DOHH2 (cell line): ENCODE results near the gene BTG4.

Experiments used
- H3F3A ChIP-seq: fragments of 200-600 bp; sonication (generic), shearing (Covaris generic); 2 replicates; pipeline ENCODE4 v1.6.0; 2016; ENCODE audit warnings: antibody characterized with exemption, mild to moderate bottlenecking; ENCODE audit not compliant: control insufficient read depth, insufficient read depth
- H3K27ac ChIP-seq: fragments of 200-600 bp; sonication (generic); 2 replicates; pipeline ENCODE4 v1.5.1; 2014; ENCODE audit warnings: low read depth, mild to moderate bottlenecking, low read length, moderate library complexity
- H3K27me3 ChIP-seq: fragments of 200-600 bp; sonication (generic); 2 replicates; pipeline ENCODE4 v1.6.1; 2014; ENCODE audit warnings: mild to moderate bottlenecking, low read length, mixed read lengths; ENCODE audit not compliant: control insufficient read depth
- H3K36me3 ChIP-seq: fragments of 200-600 bp; sonication (generic); 2 replicates; pipeline ENCODE4 v1.6.1; 2014; ENCODE audit warnings: mild to moderate bottlenecking, low read length, moderate library complexity, mixed read lengths; ENCODE audit not compliant: control insufficient read depth
- H3K4me1 ChIP-seq: fragments of 200-600 bp; sonication (generic); 2 replicates; pipeline ENCODE4 v1.6.1; 2014; ENCODE audit warnings: mild to moderate bottlenecking, low read length, mixed read lengths; ENCODE audit not compliant: control insufficient read depth
- H3K4me2 ChIP-seq: fragments of 200-600 bp; sonication (generic); 2 replicates; pipeline ENCODE4 v1.6.0; 2014; ENCODE audit warnings: mild to moderate bottlenecking, low read length, moderate library complexity
- H3K4me3 ChIP-seq: fragments of 200-600 bp; sonication (generic); 2 replicates; pipeline ENCODE4 v1.5.1; 2014; ENCODE audit warnings: mild to moderate bottlenecking, low read length, mixed read lengths
- H3K79me2 ChIP-seq: fragments of 200-600 bp; sonication (generic); 2 replicates; pipeline ENCODE4 v1.6.1; 2014; ENCODE audit warnings: mild to moderate bottlenecking, low read length, mixed read lengths; ENCODE audit not compliant: control insufficient read depth
- H3K9me2 ChIP-seq: fragments of 200-600 bp; sonication (generic); replicated peaks from 2 replicates; pipeline ENCODE4 v1.6.1; 2014; ENCODE audit warnings: mild to moderate bottlenecking, low read length, mixed read lengths; ENCODE audit not compliant: control insufficient read depth
- H3K9me3 ChIP-seq: fragments of 200-600 bp; sonication (generic); 2 replicates; pipeline ENCODE4 v1.6.1; 2014; ENCODE audit warnings: antibody characterized with exemption, low read length, mixed read lengths; ENCODE audit not compliant: control insufficient read depth, insufficient read depth
- H4K20me1 ChIP-seq: fragments of 200-600 bp; sonication (generic); 2 replicates; pipeline ENCODE4 v1.6.0; 2014; ENCODE audit warnings: low read depth, mild to moderate bottlenecking, antibody characterized with exemption, low read length, moderate library complexity; ENCODE audit not compliant: control insufficient read depth, insufficient read depth
- EZH2phosphoT487 ChIP-seq: fragments of 200-600 bp; sonication (generic); IDR thresholded peaks from 2 replicates; pipeline ENCODE4 v1.6.1; 2017; ENCODE audit warnings: borderline replicate concordance, mild to moderate bottlenecking, antibody characterized with exemption, low read length, moderate library complexity, mixed read lengths
- TF ChIP-seq, protein P1 (sequence below): fragments of 200-600 bp; sonication (generic); IDR thresholded peaks from one replicate; pipeline ENCODE4 v1.5.1; 2014; ENCODE audit warnings: antibody characterized with exemption, mild to moderate bottlenecking, low read depth, low read length; ENCODE audit not compliant: poor library complexity, severe bottlenecking

Gene BTG4

DNA sequence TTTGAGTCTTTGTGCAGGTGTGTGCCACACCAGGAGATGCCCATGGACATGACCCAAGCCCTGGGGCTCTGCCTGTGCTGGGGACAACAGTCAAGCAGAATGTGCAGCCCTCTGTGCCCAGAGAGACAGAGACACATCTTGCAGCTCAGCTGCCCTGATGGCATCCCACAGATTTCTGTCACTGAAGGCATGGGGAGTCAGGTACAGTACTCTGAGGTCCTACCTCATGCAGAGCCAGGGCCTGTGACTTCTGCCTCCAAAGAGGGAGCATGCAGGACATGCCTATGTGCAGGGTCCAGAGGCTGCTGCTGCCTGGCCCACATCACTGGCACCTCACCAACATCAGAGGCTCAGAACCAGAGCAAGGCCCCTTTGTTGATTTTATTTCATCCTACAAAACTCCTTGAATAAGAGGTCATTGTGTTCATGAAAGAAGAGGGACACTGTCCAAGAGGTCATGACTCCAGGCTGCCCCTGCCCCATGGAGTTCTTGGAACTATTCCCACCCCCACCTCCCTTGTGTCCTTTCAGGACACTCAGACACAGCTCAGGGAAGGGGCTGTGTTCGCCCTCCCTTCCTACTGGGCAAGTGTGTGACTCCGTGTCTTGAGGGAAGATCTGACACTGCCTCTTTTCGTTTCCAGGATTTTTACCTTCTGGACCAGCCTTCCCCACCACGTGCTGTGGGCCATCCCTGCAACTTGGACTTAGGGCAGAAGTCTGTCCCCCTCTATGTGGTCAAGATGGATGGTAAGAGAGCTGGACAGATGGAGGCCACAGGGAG lies 62.3 kb downstream of the BTG4 start:
- Histone ChIP-seq H3K27me3 (peaks cover 17% of the 10 kb centered on the region), H3K9me2 (no peaks in the 10 kb centered on the region), H3K36me3 (no peaks in the 10 kb centered on the region), H3K27ac (no peak overlapping the region), H3F3A (no peaks in the 10 kb centered on the region), H4K20me1 (no peaks in the 10 kb centered on the region), H3K9me3 (no peaks in the 10 kb centered on the region), H3K4me2 (peak overlapping the region; percentile 58), H3K79me2 (no peaks in the 10 kb centered on the region), H3K4me3 (no peak overlapping the region; the same call in 1 of the 2 replicates), H3K4me1 (peaks cover 37% of the 10 kb centered on the region)
- TF ChIP-seq, protein P1, sequence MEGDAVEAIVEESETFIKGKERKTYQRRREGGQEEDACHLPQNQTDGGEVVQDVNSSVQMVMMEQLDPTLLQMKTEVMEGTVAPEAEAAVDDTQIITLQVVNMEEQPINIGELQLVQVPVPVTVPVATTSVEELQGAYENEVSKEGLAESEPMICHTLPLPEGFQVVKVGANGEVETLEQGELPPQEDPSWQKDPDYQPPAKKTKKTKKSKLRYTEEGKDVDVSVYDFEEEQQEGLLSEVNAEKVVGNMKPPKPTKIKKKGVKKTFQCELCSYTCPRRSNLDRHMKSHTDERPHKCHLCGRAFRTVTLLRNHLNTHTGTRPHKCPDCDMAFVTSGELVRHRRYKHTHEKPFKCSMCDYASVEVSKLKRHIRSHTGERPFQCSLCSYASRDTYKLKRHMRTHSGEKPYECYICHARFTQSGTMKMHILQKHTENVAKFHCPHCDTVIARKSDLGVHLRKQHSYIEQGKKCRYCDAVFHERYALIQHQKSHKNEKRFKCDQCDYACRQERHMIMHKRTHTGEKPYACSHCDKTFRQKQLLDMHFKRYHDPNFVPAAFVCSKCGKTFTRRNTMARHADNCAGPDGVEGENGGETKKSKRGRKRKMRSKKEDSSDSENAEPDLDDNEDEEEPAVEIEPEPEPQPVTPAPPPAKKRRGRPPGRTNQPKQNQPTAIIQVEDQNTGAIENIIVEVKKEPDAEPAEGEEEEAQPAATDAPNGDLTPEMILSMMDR, result no peak
- no peak for TF ChIP-seq EZH2phosphoT487

DNA sequence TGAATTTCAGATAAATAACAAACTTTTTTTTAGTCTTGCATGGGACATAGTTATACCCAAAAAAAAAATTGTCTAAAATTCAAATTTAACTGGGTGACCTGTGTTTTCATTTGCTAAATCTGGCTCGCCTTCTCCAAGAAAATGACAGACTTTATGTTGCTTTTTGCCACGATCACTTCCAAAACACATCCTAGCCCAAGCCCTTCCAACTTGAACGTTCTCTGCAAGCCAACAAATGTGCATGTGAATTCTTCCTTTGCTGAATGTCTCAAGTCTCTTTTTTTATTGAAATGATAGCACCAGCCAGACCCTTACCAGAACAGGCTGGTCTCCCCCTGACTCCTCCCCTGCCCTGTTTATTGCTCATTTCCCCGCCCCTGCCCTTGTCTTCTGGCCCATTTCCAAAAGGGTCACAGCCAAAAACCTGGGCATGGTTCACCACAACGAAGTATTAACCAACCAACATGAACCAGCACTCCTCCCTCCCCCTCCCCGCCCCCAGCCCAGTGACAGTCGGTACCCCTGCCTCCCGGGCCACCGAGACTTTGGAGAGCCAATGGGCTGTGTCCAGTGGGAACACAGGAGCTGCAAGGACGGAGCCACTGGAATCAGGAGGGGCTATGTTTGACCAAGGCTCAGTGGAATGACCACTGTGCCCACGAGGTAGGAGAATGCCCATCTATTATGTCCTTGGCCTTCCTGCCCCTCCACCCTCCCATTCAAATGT lies 63.2 kb downstream of the BTG4 start:
- H3K79me2 ChIP-seq, result no peaks in the 10 kb centered on the region
- peaks cover 15% of the 10 kb centered on the region for H3K27me3 ChIP-seq
- no peaks in the 10 kb centered on the region for H4K20me1 ChIP-seq
- no peak overlapping the region for H3K4me3 ChIP-seq
- H3K36me3 ChIP-seq, result no peaks in the 10 kb centered on the region
- H3K27ac ChIP-seq, result no peak overlapping the region
- TF ChIP-seq EZH2phosphoT487, result no peak
- TF ChIP-seq, protein P1, result no peak
- no peaks in the 10 kb centered on the region for H3F3A ChIP-seq
- H3K9me3 ChIP-seq, result no peaks in the 10 kb centered on the region
- no peaks in the 10 kb centered on the region for H3K9me2 ChIP-seq
- H3K4me2 ChIP-seq, result no peak overlapping the region
- H3K4me1 ChIP-seq, result peaks cover 40% of the 10 kb centered on the region

DNA sequence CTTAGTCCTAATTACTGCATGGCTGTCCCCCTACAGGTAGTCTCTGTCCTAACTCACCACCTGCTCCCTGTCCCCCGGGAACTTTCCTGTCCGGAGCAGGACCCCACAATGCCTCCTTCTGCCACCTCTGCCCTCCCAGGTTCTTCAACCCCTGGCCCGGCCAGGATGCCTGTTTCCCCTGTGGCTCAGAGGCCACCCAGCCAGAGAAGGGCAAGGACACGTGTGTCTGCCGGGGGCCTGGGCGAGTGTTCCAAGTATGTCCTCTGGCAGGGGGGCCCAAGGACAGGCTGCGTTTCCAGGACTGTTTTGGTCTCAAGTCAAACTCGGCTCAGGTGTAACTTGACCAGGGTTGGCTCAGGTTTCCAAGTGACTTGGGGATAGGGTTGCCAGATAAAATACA lies 63.8 kb downstream of the BTG4 start:
- Histone ChIP-seq H3K27me3 (peaks cover 15% of the 10 kb centered on the region), H3K4me2 (no peak overlapping the region), H3K79me2 (no peaks in the 10 kb centered on the region), H3K9me2 (no peaks in the 10 kb centered on the region), H3K4me1 (peaks cover 46% of the 10 kb centered on the region), H3F3A (no peaks in the 10 kb centered on the region), H3K4me3 (no peak overlapping the region), H3K36me3 (no peaks in the 10 kb centered on the region), H3K9me3 (no peaks in the 10 kb centered on the region), H4K20me1 (no peaks in the 10 kb centered on the region), H3K27ac (no peak overlapping the region)
- no peak for TF ChIP-seq EZH2phosphoT487
- TF ChIP-seq, protein P1, result no peak
